Activated CD8-positive, alpha-beta memory T cell treated with anti-CD3 and anti-CD28 coated beads, Interleukin-2, amount 50 U/mL, for 48 hours (primary cell): ENCODE data around the gene LBX2.

ENCODE experiments used
- DNase-seq: peaks from one replicate; pipeline ENCODE4 v3.0.0-alpha.2; 2020

The LBX2 gene

GRCh38 chr2:74450570-74451190 lies 48.7 kb downstream of the LBX2 start:
- no peak for DNase-seq

GRCh38 chr2:74448771-74449170 lies 50.6 kb downstream of the LBX2 start:
- DNase-seq = no peak
